22Rv1 (cell line): ENCODE results near the gene SKIC3.

Experiments
- H3K27ac ChIP-seq: fragments of 450-650 bp; 2 replicates; pipeline ENCODE4 v1.5.1; 2017
- CTCF ChIP-seq: fragments of 450-650 bp; IDR thresholded peaks from 2 replicates; pipeline ENCODE4 v1.5.1; 2017; ENCODE audit warnings: mild to moderate bottlenecking
- ZFX ChIP-seq: fragments of 450-650 bp; IDR thresholded peaks from 2 replicates; pipeline ENCODE4 v1.6.1; 2017; ENCODE audit warnings: antibody characterized with exemption, borderline replicate concordance

The SKIC3 gene

GRCh38 chr5:95554647-95555548 lies at the start of gene SKIC3, which contains the start of gene ARSK:
SKIC3 (minus strand) TSS chr5:95554977; CDS start chr5:95547150, 7,827 bp downstream.
ARSK (plus strand) TSS chr5:95555101; CDS start chr5:95555279, 178 bp downstream.
- peak; percentile 57 for TF ChIP-seq CTCF
- no peak for TF ChIP-seq ZFX
- peak within 1 kb of the TSS; percentile 72 for H3K27ac ChIP-seq

GRCh38 chr5:95600557-95600956 lies 45.8 kb upstream of the SKIC3 start:
- H3K27ac ChIP-seq = no peak overlapping the region
- TF ChIP-seq CTCF (no peak), ZFX (no peak)

- TF ChIP-seq ZFX (no peak), CTCF (no peak)
- no peak overlapping the region for H3K27ac ChIP-seq
Observed at GRCh38 chr5:95599252-95599651, 44.5 kb upstream of the SKIC3 start.

GRCh38 chr5:95595289-95595931 lies 40.6 kb upstream of the SKIC3 start:
- TF ChIP-seq CTCF (no peak), ZFX (no peak)
- no peak overlapping the region for H3K27ac ChIP-seq

GRCh38 chr5:95591490-95591901 lies 36.7 kb upstream of the SKIC3 start:
- no peak for TF ChIP-seq CTCF
- no peak for TF ChIP-seq ZFX
- H3K27ac ChIP-seq = no peak overlapping the region

GRCh38 chr5:95590880-95591279 lies 36.1 kb upstream of the SKIC3 start:
- TF ChIP-seq ZFX (no peak), CTCF (no peak)
- H3K27ac ChIP-seq = no peak overlapping the region

- TF ChIP-seq ZFX = no peak
- no peak for TF ChIP-seq CTCF
- no peak overlapping the region for H3K27ac ChIP-seq
Observed at GRCh38 chr5:95583992-95584391, 29.2 kb upstream of the SKIC3 start.
